HCT116 (cell line): ENCODE data around the gene PLEKHN1. TPM values are rescaled to one million over a fixed set of nuclear protein-coding genes. Genes with fewer than 3 reads are reported as not detected.

Experiments used
- ATAC-seq: fragments of 200-7000 bp; cut with Tn5 transposase; 2 replicates; pipeline ENCODE4 v1.9.1; 2020; ENCODE audit warnings: mild to moderate bottlenecking, moderate library complexity
- BruUV-seq: library from RNA; stranded (reverse); fragments of 400-500 nt; replicated peaks from 2 replicates; lab custom pipeline; 2021; lab: Mats Ljungman, UMichigan
- CTCF ChIA-PET: fragments of 300-600 bp; sonication (Branson Sonifier 250); formaldehyde crosslinking; loops from one replicate; lab custom pipeline; 2021; ENCODE audit warnings: antibody characterized with exemption; lab: Charles Lee
- POLR2A ChIA-PET: fragments of 300-600, 350-600 bp; sonication (Branson Sonifier 250); formaldehyde crosslinking; loops from one replicate; lab custom pipeline; 2021; ENCODE audit warnings: antibody characterized with exemption; lab: Charles Lee
- RAD21 ChIA-PET, 2 experiments: fragments of 300-600 bp; sonication (Branson Sonifier 250); formaldehyde crosslinking; loops; one replicate each; lab custom pipeline; 2023; ENCODE audit warnings: low total read pairs in 2 of 2; ENCODE audit not compliant: uncharacterized antibody in 2 of 2, unreplicated experiment in 2 of 2, low non-redundant PET in 1 of 2; lab: Charles Lee
- DNase-seq: peaks from one replicate; pipeline ENCODE4 v3.0.0-alpha.2; 2010; ENCODE audit warnings: low read depth, low spot score
- H2AFZ ChIP-seq: fragments of 200-600 bp; shearing (Covaris generic), sonication (generic); 2 replicates; pipeline ENCODE4 v1.6.1; 2017; ENCODE audit warnings: low read depth, mixed run types, mixed read lengths, antibody characterized with exemption, low read length; ENCODE audit not compliant: poor library complexity, severe bottlenecking
- H3K27ac ChIP-seq: 2 replicates; pipeline ENCODE4 v1.5.1; 2012; ENCODE audit warnings: low read depth, low read length
- H3K27me3 ChIP-seq: fragments of 200-600 bp; sonication (generic); 2 replicates; pipeline ENCODE4 v1.6.1; 2016; ENCODE audit warnings: mixed run types, low read length, mixed read lengths; ENCODE audit not compliant: insufficient read depth
- H3K36me3 ChIP-seq, 2 experiments: fragments of 200-500 bp in 1 of 2; fragments of 200-600 bp in 1 of 2; sonication (Bioruptor generic) in 1 of 2; sonication (generic) in 1 of 2; 2 replicates each; pipeline versions ENCODE4 v1.5.1 to v1.6.1; 2014 to 2016; ENCODE audit warnings: low read length in 2 of 2, inconsistent platforms in 1 of 2, mixed read lengths in 1 of 2, mixed run types in 1 of 2; ENCODE audit not compliant: insufficient read depth in 2 of 2, control insufficient read depth in 1 of 2
- H3K4me1 ChIP-seq, 2 experiments: fragments of 200-600 bp in 1 of 2; sonication (generic) in 1 of 2; 2 replicates each; pipeline versions ENCODE4 v1.5.1 to v1.6.1; 2012 to 2017; ENCODE audit warnings: low read length in 2 of 2, inconsistent platforms in 1 of 2, mild to moderate bottlenecking in 1 of 2, mixed read lengths in 1 of 2, mixed run types in 1 of 2, moderate library complexity in 1 of 2; ENCODE audit not compliant: insufficient read depth in 2 of 2, control insufficient read depth in 1 of 2
- H3K4me2 ChIP-seq: fragments of 200-600 bp; sonication (generic); 2 replicates; pipeline ENCODE4 v1.6.1; 2017; ENCODE audit warnings: mixed run types, low read length, mixed read lengths
- H3K4me3 ChIP-seq, 2 experiments: fragments of 200-600 bp in 1 of 2; sonication (generic) in 1 of 2; replicated peaks in 1 of 2; 2 replicates each; pipeline ENCODE4 v1.5.1; 2011 to 2016; ENCODE audit warnings: low read length in 2 of 2, control low read depth in 1 of 2, low read depth in 1 of 2, mild to moderate bottlenecking in 1 of 2, mixed read lengths in 1 of 2, mixed run types in 1 of 2
- H3K79me2 ChIP-seq: fragments of 200-600 bp; sonication (generic); 2 replicates; pipeline ENCODE4 v1.6.1; 2017; ENCODE audit warnings: mild to moderate bottlenecking, mixed run types, low read length, moderate library complexity, mixed read lengths; ENCODE audit not compliant: insufficient read depth
- H3K9ac ChIP-seq: fragments of 200-600 bp; sonication (generic); 2 replicates; pipeline ENCODE4 v1.6.1; 2016; ENCODE audit warnings: low read length, mixed read lengths
- H3K9me2 ChIP-seq: fragments of 200-600 bp; sonication (generic), shearing (Covaris generic); 2 replicates; pipeline ENCODE4 v1.6.1; 2017; ENCODE audit warnings: mixed run types, mild to moderate bottlenecking, moderate library complexity; ENCODE audit not compliant: insufficient read depth
- H3K9me3 ChIP-seq, 2 experiments: fragments of 200-500 bp in 1 of 2; fragments of 200-600 bp in 1 of 2; sonication (Bioruptor generic) in 1 of 2; sonication (generic) in 1 of 2; 2 replicates each; pipeline ENCODE4 v1.6.1; 2014 to 2017; ENCODE audit warnings: low read length in 2 of 2, mixed read lengths in 2 of 2, inconsistent platforms in 1 of 2, low read depth in 1 of 2, mild to moderate bottlenecking in 1 of 2, mixed run types in 1 of 2, moderate library complexity in 1 of 2; ENCODE audit not compliant: control insufficient read depth in 1 of 2, insufficient read depth in 1 of 2
- H4K20me1 ChIP-seq: fragments of 200-600 bp; sonication (generic), shearing (Covaris generic); 2 replicates; pipeline ENCODE4 v1.6.1; 2017; ENCODE audit warnings: mixed run types, mild to moderate bottlenecking, moderate library complexity; ENCODE audit not compliant: insufficient read depth
- MAX ChIP-seq: IDR thresholded peaks from 2 replicates; pipeline ENCODE4 v1.6.1; 2012
- POLR2AphosphoS5 ChIP-seq: IDR thresholded peaks from 2 replicates; pipeline ENCODE4 v1.6.1; 2011; ENCODE audit warnings: mild to moderate bottlenecking, low read depth, low read length, moderate library complexity
- RAD21 ChIP-seq: IDR thresholded peaks from 2 replicates; pipeline ENCODE4 v1.6.1; 2012; ENCODE audit warnings: low read depth, mild to moderate bottlenecking
- YY1 ChIP-seq: IDR thresholded peaks from 2 replicates; pipeline ENCODE4 v1.6.1; 2011; ENCODE audit warnings: low read length, low read depth, moderate library complexity, mild to moderate bottlenecking; ENCODE audit not compliant: insufficient replicate concordance; ENCODE audit errors: extremely low read depth
- ZFX ChIP-seq: fragments of 450-650 bp; IDR thresholded peaks from 2 replicates; pipeline ENCODE4 v1.6.1; 2017
- intact Hi-C: fragments of 100-400 bp; cut with micrococcal nuclease; formaldehyde crosslinking; loops from 2 replicates; pipeline ENCODE4 v1.10.0; 2022
- total RNA-seq: library from RNA; stranded (reverse); gene quantifications from one replicate; pipeline ENCODE4 v1.2.1, GENCODE V29; 2021; ENCODE audit not compliant: unreplicated experiment

PLEKHN1 gene
- total RNA-seq, 1 experiment from 2014 or later: 11.6 TPM

DNA sequence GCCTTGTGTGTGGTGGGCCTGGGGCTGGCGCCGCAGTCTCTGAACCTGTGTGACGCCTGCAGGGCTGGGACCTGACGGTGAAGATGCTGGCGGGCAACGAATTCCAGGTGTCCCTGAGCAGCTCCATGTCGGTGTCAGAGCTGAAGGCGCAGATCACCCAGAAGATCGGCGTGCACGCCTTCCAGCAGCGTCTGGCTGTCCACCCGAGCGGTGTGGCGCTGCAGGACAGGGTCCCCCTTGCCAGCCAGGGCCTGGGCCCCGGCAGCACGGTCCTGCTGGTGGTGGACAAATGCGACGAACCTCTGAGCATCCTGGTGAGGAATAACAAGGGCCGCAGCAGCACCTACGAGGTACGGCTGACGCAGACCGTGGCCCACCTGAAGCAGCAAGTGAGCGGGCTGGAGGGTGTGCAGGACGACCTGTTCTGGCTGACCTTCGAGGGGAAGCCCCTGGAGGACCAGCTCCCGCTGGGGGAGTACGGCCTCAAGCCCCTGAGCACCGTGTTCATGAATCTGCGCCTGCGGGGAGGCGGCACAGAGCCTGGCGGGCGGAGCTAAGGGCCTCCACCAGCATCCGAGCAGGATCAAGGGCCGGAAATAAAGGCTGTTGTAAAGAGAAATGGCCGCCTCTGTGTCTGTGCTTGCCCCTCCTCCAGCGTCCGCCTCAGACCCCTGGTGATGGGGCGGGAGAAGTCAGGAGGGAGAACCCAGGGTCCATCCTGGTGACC, 47.8 kb downstream of the PLEKHN1 start:
- peak overlapping the region; percentile 100 for H3K4me2 ChIP-seq
- intact Hi-C loops: no loop called here
- peak overlapping the region; percentile 87 for H3K9ac ChIP-seq
- DNase-seq (no peak), ATAC-seq (peak; percentile 63)
- H3K9me3 ChIP-seq: no peaks in the 10 kb centered on the region
- H3K9me2 ChIP-seq: no peaks in the 10 kb centered on the region
- H3K79me2 ChIP-seq: peaks cover 8% of the 10 kb centered on the region
- POLR2A ChIA-PET: interaction anchor here (0.6 to 1.9 kb wide), 12 partner anchors 12 to 260 kb away, joined by 3 to 12 read pairs (median 4); partner anchors contain the start of genes HES4, RNF223 and UBE2J2
- CTCF ChIA-PET: interaction anchor here (0.9 to 3.6 kb wide), 6 partner anchors 11 to 109 kb away, joined by 3 to 26 read pairs (median 4); no protein-coding TSS in a partner anchor
- TF ChIP-seq MAX: no peak
- peak; percentile 25; the same call in 1 of the 2 replicates for TF ChIP-seq POLR2AphosphoS5
- TF ChIP-seq RAD21: no peak
- peak; percentile 71 for TF ChIP-seq YY1
- TF ChIP-seq ZFX: 0 out of 2 replicates have a peak, but pooled peaks have one; percentile 25
- no peaks in the 10 kb centered on the region for H3K27me3 ChIP-seq
- peak overlapping the region; percentile 80 to 90 for H3K4me3 ChIP-seq
- H3K36me3 ChIP-seq: no peaks in the 10 kb centered on the region
- peaks cover 27 to 48% of the 10 kb centered on the region in 2 experiments for H3K4me1 ChIP-seq
- no peaks in the 10 kb centered on the region for H4K20me1 ChIP-seq
- RAD21 ChIA-PET: no interaction called here
- H3K27ac ChIP-seq: peak overlapping the region; percentile 73
- no TSS peak for BruUV-seq
- no peak overlapping the region for H2AFZ ChIP-seq
